ENCODE results near the gene BCAT1.

Gene BCAT1

DNA sequence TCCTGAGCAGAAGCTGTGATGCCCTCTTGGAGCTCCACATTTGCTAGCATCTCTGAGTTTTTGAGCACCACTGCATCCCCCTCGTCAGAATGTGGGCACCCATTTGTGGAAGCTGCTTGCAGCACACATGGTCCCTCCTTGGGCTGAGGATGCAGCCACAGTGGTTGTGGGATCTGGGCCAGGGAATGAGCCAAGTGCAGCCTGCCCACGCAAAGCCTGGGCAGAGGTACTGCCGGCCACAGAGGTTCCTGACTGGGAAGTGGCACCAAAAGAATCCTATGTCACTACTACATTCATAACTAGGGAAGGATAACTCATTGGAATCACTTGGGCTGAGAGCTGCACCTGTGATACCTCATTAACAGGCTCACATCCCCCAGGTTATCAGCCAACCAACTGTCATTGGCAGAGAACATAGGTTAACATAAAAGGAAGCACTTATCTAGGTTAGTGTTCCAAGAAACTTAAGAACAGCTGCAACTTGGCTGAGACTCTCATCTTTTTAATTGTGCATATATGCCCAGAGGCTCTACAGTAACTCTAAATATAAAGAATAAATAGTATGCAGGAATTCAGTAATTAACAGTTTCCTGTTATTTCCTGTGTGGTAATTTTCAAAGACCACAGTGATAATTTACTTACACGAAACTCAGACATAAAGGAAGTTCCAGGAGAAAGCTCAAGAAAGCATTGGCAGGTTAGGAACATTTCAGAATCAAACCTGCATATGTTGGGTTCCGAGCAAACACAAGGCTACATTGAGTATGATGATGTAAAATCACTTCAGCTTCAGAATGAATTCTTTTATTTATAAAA, 145.3 kb downstream of the BCAT1 start:
- DNase-seq: no peak

- peak; percentile 79 for DNase-seq
Measured at GRCh38 chr12:24798335-24798734, 150.6 kb downstream of the BCAT1 start.

DNA sequence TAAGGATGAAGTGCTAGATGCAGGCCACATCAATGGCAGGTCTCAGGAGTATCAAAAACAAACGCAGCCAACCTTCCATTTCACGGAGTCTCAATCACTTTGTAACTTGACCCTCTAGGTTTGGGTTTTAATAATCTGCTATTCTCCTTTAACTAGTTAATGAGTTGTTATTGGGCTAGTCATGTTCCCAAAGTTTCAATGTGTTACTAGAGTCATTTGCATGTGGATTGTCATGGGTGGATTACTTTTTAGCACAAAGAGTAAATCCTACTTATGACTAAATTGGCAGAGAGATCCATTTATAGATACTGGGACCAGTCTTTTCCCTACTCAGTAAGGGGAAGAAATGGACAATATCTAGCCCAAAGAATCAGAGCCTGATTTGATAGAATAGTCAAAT, 151.0 kb downstream of the BCAT1 start:
- no peak for DNase-seq

GRCh38 chr12:24796876-24797275, 152.0 kb downstream of the BCAT1 start:
- peak; percentile 34 for DNase-seq

DNA sequence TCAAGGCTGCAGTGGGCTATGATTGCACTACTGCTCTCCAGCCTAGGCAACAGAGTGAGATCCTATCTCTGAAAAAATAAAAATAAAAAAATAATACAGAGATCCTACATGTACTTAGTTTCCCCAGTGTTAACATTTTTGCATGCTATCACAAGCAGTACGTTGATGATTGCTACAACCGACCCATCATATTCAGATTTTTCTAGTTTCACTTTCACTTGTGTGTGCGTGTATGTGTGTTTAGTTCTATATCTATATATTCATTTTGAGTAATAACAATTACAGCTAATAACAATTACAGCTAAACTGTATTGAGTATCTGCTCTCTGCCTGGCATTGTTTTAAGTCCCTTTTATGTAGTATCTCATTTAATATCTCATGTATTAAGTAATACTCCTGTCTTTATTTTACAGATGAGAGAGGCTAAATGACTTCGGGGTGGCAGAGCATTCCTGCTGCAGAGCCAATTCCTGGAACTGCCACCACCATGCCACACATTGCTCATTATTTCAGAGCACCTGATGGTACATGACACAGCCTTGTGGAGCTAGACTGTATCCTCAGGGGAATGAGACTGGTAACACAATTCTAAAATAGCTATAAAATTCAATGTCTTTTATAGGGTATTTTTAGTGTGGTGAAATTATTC, 153.1 kb downstream of the BCAT1 start:
- DNase-seq: no peak

GRCh38 chr12:24791622-24792021, 157.3 kb downstream of the BCAT1 start:
- no peak for DNase-seq

DNA sequence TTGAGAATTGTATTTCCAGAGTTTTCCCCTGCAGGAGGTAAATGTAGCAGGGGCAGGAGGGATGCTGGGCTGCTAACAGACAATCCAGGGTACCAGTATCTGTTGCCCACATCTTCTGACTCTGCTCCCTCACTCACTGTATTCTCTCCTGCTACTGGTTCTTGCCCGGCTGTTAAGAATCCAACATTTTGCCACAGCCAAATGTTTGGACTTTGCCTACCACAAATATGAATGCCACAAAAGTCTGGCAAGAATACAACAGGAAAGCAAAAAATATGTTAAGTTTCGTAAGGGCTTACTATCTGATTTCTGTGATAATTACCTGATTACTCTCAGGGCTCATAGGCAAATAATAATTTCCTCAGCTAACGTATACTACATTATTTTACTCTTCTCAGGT, 160.0 kb downstream of the BCAT1 start:
- DNase-seq: no peak

GRCh38 chr12:24780697-24781368, 168.1 kb downstream of the BCAT1 start:
- no peak for DNase-seq

- DNase-seq: no peak
Measured at GRCh38 chr12:24778486-24779304, 170.2 kb downstream of the BCAT1 start.

DNA sequence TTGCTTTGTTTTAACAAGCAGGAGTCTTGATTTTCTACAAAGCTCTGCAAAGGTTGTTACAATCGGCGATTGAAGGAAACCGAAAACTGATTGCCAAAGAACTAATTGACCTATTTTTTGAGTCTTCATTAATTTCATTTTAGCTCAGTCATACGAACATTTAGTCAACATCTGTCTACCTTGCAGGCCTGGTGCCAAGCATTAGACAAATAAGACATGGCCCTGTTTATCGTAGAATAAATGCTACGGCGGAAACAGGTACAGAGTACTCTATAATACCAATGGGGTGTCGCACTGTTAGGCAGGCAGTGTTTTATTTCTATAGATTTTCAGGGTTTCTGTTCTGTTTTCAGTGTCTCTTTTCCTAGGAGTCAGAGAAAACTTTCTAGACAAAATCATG, 171.5 kb downstream of the BCAT1 start:
- DNase-seq: no peak

GRCh38 chr12:24776861-24777260, 172.0 kb downstream of the BCAT1 start:
- no peak for DNase-seq

GRCh38 chr12:24775073-24775472, 173.8 kb downstream of the BCAT1 start:
- no peak for DNase-seq

GRCh38 chr12:24773996-24774395, 174.9 kb downstream of the BCAT1 start:
- DNase-seq: no peak

- DNase-seq: no peak
Measured at GRCh38 chr12:24772813-24773212, 176.1 kb downstream of the BCAT1 start.

GRCh38 chr12:24770821-24771220, 178.1 kb downstream of the BCAT1 start:
- DNase-seq: no peak

DNA sequence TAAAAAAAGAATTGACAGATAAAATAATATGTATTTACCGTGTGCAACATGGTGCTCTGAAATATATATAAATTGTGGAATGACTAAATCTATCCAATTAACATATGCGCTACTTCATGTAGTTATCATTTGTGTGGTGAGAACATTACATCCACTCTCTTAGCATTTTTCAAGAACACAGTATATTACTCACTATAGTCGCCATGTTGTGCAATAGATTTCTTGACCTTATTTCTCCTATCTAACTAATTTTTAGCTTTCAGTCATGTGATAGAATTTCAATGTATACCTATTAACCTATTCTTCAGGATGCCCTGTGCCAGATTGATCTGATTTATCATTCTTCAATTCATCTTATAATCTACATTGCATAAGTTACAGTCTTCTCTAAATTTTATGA, 178.6 kb downstream of the BCAT1 start:
- DNase-seq: no peak

DNA sequence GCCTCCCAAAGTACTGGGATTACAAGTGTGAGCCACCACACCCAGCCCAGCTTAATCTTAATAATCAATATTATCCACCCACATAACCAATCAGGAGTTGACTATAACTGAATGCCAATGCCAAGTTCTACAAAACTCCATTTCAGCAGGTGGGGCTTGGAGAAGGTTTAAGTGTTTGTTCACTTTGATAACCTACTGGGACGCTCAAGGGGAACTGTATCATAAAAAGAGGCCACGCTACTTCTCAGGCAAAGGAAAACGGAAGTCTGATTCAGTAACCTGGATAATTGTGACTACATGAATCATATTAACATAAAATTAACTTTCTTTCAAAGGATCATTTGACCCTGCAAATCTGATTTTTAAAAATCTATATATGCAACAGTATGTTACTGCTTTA, 179.2 kb downstream of the BCAT1 start:
- no peak for DNase-seq

- no peak for DNase-seq
Measured at GRCh38 chr12:24768415-24768814, 180.5 kb downstream of the BCAT1 start.

DNA sequence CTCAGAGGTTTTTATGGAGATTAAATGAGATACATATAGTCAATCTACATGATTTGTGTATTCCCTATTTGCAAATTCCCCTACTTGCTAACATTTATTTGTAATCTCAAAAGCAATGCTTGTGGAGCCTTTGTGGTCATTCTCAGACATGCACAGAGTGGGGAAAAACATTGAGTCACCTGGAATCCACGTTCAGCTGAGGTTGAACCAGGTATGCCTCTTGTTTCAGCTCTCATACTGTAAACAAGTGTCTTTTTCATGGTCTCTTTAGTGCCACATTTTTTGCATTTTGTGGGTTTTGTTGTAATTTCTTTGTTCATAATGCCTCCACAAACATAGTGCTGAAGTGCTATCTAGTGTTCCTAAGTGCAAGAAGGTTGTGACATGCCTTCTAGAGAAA, 181.9 kb downstream of the BCAT1 start:
- no peak for DNase-seq

DNA sequence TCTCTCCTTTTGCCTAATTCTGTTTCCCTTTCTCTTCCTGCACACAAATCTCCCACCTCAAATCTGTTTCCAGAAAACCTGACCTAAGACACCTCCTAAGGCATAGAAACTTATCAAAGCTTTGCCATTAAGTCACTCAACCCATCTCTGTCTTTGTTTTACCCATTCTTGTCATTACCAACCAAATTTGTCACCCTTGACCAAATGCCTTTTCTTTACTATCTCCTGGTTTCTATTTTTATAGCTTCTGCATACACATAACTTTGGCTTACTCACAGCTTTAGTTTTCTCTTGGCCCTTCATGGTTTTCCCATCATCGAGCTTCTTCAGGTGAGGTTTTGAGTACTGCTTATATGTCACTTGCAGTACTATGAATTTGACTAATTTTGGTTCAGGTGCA, 184.2 kb downstream of the BCAT1 start:
- DNase-seq: no peak

- no peak for DNase-seq
Measured at GRCh38 chr12:24760606-24761378, 188.1 kb downstream of the BCAT1 start.

DNA sequence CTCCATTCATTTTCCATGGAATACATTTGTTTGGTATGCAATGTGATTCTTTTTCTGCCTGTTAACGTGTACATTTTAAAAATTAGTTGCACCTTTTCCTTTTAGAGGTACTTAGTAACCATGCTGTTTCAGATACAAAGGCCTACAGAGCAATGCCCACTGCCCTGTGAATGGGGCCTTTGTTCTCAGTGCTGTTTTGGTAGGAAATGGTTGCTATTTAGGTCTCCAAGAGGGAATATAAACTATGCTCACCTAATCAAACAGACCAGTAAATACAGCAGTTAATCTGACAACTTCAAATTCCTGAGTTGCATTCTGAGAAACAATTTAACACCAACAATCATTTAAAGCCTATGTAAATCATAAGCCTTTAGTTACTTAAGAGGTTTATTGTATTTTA, 188.7 kb downstream of the BCAT1 start:
- no peak for DNase-seq
